Type B pancreatic cell (in vitro differentiated cells): Measurements from ENCODE around the gene TRMT11. TPM values are rescaled to one million over a fixed set of nuclear protein-coding genes. Genes with fewer than 3 reads are reported as not detected.

Experiments used
- DNase-seq: peaks from one replicate; pipeline ENCODE4 v3.0.0; 2021; ENCODE audit warnings: mixed read lengths; ENCODE audit not compliant: unreplicated experiment; ENCODE audit errors: extremely low spot score
- H3K27ac Mint-ChIP-seq: 2 replicates; pipeline ENCODE4 v1.8.0; 2021; ENCODE audit warnings: mild to moderate bottlenecking, mixed read lengths
- H3K27me3 Mint-ChIP-seq: 2 replicates; pipeline ENCODE4 v1.8.0; 2021; ENCODE audit warnings: mixed read lengths
- H3K36me3 Mint-ChIP-seq: 2 replicates; pipeline ENCODE4 v1.8.0; 2021; ENCODE audit warnings: mixed read lengths
- H3K4me1 Mint-ChIP-seq: one replicate; pipeline ENCODE4 v1.8.0; 2021; ENCODE audit warnings: mixed read lengths; ENCODE audit not compliant: unreplicated experiment
- H3K4me3 Mint-ChIP-seq: 2 replicates; pipeline ENCODE4 v1.8.0; 2021; ENCODE audit warnings: mild to moderate bottlenecking, mixed read lengths
- H3K9me3 Mint-ChIP-seq: 2 replicates; pipeline ENCODE4 v1.8.0; 2021; ENCODE audit warnings: mixed read lengths
- CTCF ChIP-seq: fragments of 200-600 bp; sonication (generic); conservative IDR thresholded peaks from 2 replicates; pipeline ENCODE4 v1.5.0; 2021; ENCODE audit warnings: antibody characterized with exemption, mild to moderate bottlenecking
- total RNA-seq: library from RNA; stranded (reverse); gene quantifications from 2 replicates; pipeline ENCODE4 v1.2.1, GENCODE V29; 2021; ENCODE audit warnings: low replicate concordance

TRMT11 gene
- total RNA-seq, 1 donor from 2014 or later: 22.3 TPM

GRCh38 chr6:126086560-126086959 lies 100.2 kb downstream of the TRMT11 start:
- no peaks in the 10 kb centered on the region for H3K27me3 Mint-ChIP-seq

More at GRCh38 chr6:126086560-126086959, 100.2 kb downstream of the TRMT11 start:
- no peak overlapping the region for H3K4me3 Mint-ChIP-seq
- no peak for TF ChIP-seq CTCF
- peaks cover 3% of the 10 kb centered on the region for H3K4me1 Mint-ChIP-seq
- no peaks in the 10 kb centered on the region for H3K36me3 Mint-ChIP-seq
- DNase-seq: no peak
- no peak overlapping the region for H3K27ac Mint-ChIP-seq
- H3K9me3 Mint-ChIP-seq: peaks cover 3% of the 10 kb centered on the region

Other genes with a start within 250 kb of the TRMT11 start
- gene HEY2, start 236.9 kb upstream of the TRMT11 start, total RNA-seq: 10.0 and 11.3 TPM in 2 replicates
- 29.9 and 54.0 TPM in 2 replicates for gene NCOA7, start 195.6 kb upstream of the TRMT11 start, total RNA-seq
- gene HINT3, start 29.8 kb upstream of the TRMT11 start, total RNA-seq: 14.8 and 19.9 TPM in 2 replicates